K562 (cell line): ENCODE data around the gene NAA15. TPM values are rescaled to one million over a fixed set of nuclear protein-coding genes. Genes with fewer than 3 reads are reported as not detected.

Source experiments
- CCNT2 ChIP-seq: IDR thresholded peaks from 2 replicates; pipeline ENCODE4 v1.6.1; 2011; ENCODE audit warnings: borderline replicate concordance, low read depth, mild to moderate bottlenecking, moderate library complexity, mixed read lengths, low read length; ENCODE audit not compliant: insufficient read length; ENCODE audit errors: extremely low read depth
- EGR1 ChIP-seq: fragments of 450-650 bp; conservative IDR thresholded peaks from 2 replicates; pipeline ENCODE4 v1.6.1; 2017; ENCODE audit warnings: mild to moderate bottlenecking
- PCBP1 ChIP-seq: fragments of 200-400 bp; formaldehyde crosslinking; IDR thresholded peaks from 2 replicates; pipeline ENCODE4 v1.6.1; 2018; ENCODE audit warnings: mild to moderate bottlenecking, low read depth, low read length; ENCODE audit not compliant: poor library complexity, severe bottlenecking
- polyA plus RNA-seq, 8 experiments: library from polyadenylated mRNA; depleted of rRNA in 4 of 8; stranded (reverse) in 5 of 8; unstranded in 3 of 8; fragments of >200 nt; fragmentation: Nextera tagmentation in 2 of 8; fragmentation: Illumina TruSeq in 1 of 8; extraction: Ambion mirVana in 2 of 8; extraction: Trizol in 1 of 8; gene quantifications; 2 replicates each; pipeline versions ENCODE4 v1.2.1 to v1.2.3, GENCODE V29; 2011 to 2014; ENCODE audit warnings: inconsistent platforms in 1 of 8, missing spikeins in 1 of 8
- total RNA-seq, 7 experiments: library from RNA; depleted of rRNA in 6 of 7; stranded (reverse); fragments of >200 nt in 6 of 7; fragmentation: Illumina TruSeq in 2 of 7; extraction: Trizol in 2 of 7; gene quantifications; 2 replicates each; pipeline versions ENCODE4 v1.2.1 to v1.2.3, GENCODE V29; 2011 to 2021; ENCODE audit warnings: low replicate concordance in 1 of 7
- TF ChIP-seq, protein P1 (sequence below): sonication (generic); formaldehyde crosslinking; IDR thresholded peaks from 2 replicates; pipeline ENCODE4 v1.8.1; 2023; ENCODE audit warnings: missing genetic modification reagents, mild to moderate bottlenecking, borderline replicate concordance
- TF ChIP-seq, protein P2 (sequence below), 2 experiments: fragments of 450-650 bp; formaldehyde crosslinking in 1 of 2; IDR thresholded peaks; 2 replicates each; pipeline versions ENCODE4 v1.4.0 to v1.6.1; 2014 to 2020; ENCODE audit warnings: mild to moderate bottlenecking in 2 of 2, borderline replicate concordance in 1 of 2, low read depth in 1 of 2

The NAA15 gene
- total and polyA plus RNA-seq, 9 of the 15 experiments (the other 6 are each of a cell fraction or from before 2014, with no cell fraction given), result 37.8 to 117 (median 63.2) TPM

DNA sequence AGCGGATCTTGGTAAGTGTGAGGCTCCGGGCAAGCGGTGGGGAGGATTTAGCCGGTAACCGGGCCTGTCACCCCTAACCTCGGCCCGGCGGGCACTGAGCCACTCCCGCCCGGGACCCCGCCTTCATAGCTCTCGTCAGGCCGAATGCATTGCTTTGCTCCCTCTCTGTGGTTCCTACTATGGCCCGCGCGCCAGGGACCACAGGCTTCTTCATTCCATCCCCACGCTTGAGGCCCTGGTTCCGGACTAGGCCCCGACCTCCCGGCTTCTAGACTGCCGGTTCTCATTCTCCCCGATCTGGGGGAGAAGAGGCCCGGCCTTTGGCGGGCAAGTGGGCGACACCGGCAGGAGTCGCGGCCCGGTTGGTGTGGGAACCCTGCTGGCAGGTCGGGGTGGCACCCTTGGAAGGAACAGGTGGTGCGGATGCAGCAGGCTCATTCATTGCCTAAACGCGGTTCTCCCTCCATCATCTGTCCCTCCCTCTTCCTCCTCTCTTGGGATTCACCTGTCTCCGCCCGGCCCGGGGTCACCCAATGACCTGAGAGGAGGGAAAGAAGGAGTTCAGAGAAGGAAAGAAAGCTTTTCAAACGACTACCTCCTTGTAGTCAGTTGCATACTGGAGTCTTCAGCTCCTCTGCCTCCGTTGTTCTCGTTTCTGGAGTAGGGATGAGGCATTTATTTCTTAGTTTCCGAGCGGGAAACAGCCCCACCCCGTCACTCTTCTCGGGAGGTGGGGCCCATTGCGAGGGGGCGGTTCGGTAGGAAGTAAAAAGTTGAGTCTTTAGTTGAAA is 711 bp downstream of the NAA15 start, which contains the start of gene NDUFC1 (continued):
- TF ChIP-seq, protein P1, sequence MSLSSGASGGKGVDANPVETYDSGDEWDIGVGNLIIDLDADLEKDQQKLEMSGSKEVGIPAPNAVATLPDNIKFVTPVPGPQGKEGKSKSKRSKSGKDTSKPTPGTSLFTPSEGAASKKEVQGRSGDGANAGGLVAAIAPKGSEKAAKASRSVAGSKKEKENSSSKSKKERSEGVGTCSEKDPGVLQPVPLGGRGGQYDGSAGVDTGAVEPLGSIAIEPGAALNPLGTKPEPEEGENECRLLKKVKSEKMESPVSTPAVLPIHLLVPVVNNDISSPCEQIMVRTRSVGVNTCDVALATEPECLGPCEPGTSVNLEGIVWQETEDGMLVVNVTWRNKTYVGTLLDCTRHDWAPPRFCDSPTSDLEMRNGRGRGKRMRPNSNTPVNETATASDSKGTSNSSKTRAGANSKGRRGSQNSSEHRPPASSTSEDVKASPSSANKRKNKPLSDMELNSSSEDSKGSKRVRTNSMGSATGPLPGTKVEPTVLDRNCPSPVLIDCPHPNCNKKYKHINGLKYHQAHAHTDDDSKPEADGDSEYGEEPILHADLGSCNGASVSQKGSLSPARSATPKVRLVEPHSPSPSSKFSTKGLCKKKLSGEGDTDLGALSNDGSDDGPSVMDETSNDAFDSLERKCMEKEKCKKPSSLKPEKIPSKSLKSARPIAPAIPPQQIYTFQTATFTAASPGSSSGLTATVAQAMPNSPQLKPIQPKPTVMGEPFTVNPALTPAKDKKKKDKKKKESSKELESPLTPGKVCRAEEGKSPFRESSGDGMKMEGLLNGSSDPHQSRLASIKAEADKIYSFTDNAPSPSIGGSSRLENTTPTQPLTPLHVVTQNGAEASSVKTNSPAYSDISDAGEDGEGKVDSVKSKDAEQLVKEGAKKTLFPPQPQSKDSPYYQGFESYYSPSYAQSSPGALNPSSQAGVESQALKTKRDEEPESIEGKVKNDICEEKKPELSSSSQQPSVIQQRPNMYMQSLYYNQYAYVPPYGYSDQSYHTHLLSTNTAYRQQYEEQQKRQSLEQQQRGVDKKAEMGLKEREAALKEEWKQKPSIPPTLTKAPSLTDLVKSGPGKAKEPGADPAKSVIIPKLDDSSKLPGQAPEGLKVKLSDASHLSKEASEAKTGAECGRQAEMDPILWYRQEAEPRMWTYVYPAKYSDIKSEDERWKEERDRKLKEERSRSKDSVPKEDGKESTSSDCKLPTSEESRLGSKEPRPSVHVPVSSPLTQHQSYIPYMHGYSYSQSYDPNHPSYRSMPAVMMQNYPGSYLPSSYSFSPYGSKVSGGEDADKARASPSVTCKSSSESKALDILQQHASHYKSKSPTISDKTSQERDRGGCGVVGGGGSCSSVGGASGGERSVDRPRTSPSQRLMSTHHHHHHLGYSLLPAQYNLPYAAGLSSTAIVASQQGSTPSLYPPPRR (CRISPR knock-in tag), result 0 out of 2 replicates have a peak, but pooled peaks have one; percentile 43
- TF ChIP-seq CCNT2 (peak; percentile 42), PCBP1 (no peak), EGR1 (peak; percentile 47)
- TF ChIP-seq, protein P2, sequence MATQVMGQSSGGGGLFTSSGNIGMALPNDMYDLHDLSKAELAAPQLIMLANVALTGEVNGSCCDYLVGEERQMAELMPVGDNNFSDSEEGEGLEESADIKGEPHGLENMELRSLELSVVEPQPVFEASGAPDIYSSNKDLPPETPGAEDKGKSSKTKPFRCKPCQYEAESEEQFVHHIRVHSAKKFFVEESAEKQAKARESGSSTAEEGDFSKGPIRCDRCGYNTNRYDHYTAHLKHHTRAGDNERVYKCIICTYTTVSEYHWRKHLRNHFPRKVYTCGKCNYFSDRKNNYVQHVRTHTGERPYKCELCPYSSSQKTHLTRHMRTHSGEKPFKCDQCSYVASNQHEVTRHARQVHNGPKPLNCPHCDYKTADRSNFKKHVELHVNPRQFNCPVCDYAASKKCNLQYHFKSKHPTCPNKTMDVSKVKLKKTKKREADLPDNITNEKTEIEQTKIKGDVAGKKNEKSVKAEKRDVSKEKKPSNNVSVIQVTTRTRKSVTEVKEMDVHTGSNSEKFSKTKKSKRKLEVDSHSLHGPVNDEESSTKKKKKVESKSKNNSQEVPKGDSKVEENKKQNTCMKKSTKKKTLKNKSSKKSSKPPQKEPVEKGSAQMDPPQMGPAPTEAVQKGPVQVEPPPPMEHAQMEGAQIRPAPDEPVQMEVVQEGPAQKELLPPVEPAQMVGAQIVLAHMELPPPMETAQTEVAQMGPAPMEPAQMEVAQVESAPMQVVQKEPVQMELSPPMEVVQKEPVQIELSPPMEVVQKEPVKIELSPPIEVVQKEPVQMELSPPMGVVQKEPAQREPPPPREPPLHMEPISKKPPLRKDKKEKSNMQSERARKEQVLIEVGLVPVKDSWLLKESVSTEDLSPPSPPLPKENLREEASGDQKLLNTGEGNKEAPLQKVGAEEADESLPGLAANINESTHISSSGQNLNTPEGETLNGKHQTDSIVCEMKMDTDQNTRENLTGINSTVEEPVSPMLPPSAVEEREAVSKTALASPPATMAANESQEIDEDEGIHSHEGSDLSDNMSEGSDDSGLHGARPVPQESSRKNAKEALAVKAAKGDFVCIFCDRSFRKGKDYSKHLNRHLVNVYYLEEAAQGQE (IDR thresholded peaks at IDR 0.05; ENCODE audit: borderline replicate concordance), result no peak
- TF ChIP-seq, protein P2 (CRISPR knock-in tag; IDR thresholded peaks at IDR 0.05; ENCODE audit: low read depth), result no peak
